Measurements from ENCODE around the gene CDK11A.

The CDK11A gene

GRCh38 chr1:1724035-1724864 is at the start of gene CDK11A:
Gene CDK11A (minus strand): TSS chr1:1724357. CDS start chr1:1722818, 1,539 bp downstream.
- DNase-seq = peak; percentile 98

GRCh38 chr1:1773874-1774273 is 49.7 kb upstream of the CDK11A start:
- no peak for DNase-seq

- DNase-seq = no peak
These were observed 46.9 kb upstream of the CDK11A start for GRCh38 chr1:1771096-1771495.

- no peak for DNase-seq
These were observed 45.9 kb upstream of the CDK11A start for GRCh38 chr1:1770102-1770501.

GRCh38 chr1:1768249-1768992 is 44.3 kb upstream of the CDK11A start:
- DNase-seq = no peak

- DNase-seq = no peak
These were observed 40.8 kb upstream of the CDK11A start for GRCh38 chr1:1764876-1765470.

- DNase-seq = no peak
These were observed 39.8 kb upstream of the CDK11A start for GRCh38 chr1:1763657-1764621.

GRCh38 chr1:1761504-1762376 is 37.6 kb upstream of the CDK11A start:
- DNase-seq = no peak

- no peak for DNase-seq
These were observed 36.6 kb upstream of the CDK11A start for GRCh38 chr1:1760715-1761114.

- no peak for DNase-seq
These were observed 36.1 kb upstream of the CDK11A start for GRCh38 chr1:1760345-1760650.

- no peak for DNase-seq
These were observed 35.5 kb upstream of the CDK11A start for GRCh38 chr1:1759456-1760344.

- DNase-seq = no peak
These were observed 34.7 kb upstream of the CDK11A start for GRCh38 chr1:1758692-1759455.

- no peak for DNase-seq
These were observed 34.0 kb upstream of the CDK11A start for GRCh38 chr1:1758059-1758621.

GRCh38 chr1:1757422-1758058 is 33.4 kb upstream of the CDK11A start:
- DNase-seq = no peak

GRCh38 chr1:1756661-1757421 is 32.7 kb upstream of the CDK11A start:
- no peak for DNase-seq

GRCh38 chr1:1755852-1756251 is 31.7 kb upstream of the CDK11A start:
- no peak for DNase-seq

- DNase-seq = no peak
These were observed 31.3 kb upstream of the CDK11A start for GRCh38 chr1:1755426-1755825.

All from NCI-H82 (cell line).